DND-41 (cell line): ENCODE measurements around the gene GLUD1.
"Not testable (repeated sequence)": the region's sequence is repeated elsewhere in the genome, so short reads cannot be mapped to it uniquely, and the experiment has no call there.

Source experiments
- ATAC-seq: fragments of 200-7000 bp; cut with Tn5 transposase; 3 replicates; pipeline ENCODE4 v1.9.1; 2021; ENCODE audit warnings: low read depth; ENCODE audit not compliant: insufficient read depth
- DNase-seq: peaks from one replicate; pipeline ENCODE4 v3.0.0-alpha.2; 2020
- H2AFZ ChIP-seq: 2 replicates; pipeline ENCODE4 v1.6.0; 2012; ENCODE audit warnings: low read depth, low read length
- H3K27ac ChIP-seq: 2 replicates; pipeline ENCODE4 v1.5.1; 2012; ENCODE audit warnings: low read length, inconsistent platforms
- H3K27me3 ChIP-seq: fragments of 200-600 bp; sonication (generic); 2 replicates; pipeline ENCODE4 v1.6.0; 2012; ENCODE audit warnings: low read length, mild to moderate bottlenecking, inconsistent platforms; ENCODE audit not compliant: insufficient read depth, poor library complexity
- H3K36me3 ChIP-seq: 2 replicates; pipeline ENCODE4 v1.5.1; 2012; ENCODE audit warnings: low read length, inconsistent platforms; ENCODE audit not compliant: insufficient read depth
- H3K4me1 ChIP-seq: 2 replicates; pipeline ENCODE4 v1.5.1; 2012; ENCODE audit warnings: mild to moderate bottlenecking, low read length; ENCODE audit not compliant: insufficient read depth
- H3K4me2 ChIP-seq: 2 replicates; pipeline ENCODE4 v1.6.0; 2012; ENCODE audit warnings: mild to moderate bottlenecking, moderate library complexity, low read length, inconsistent platforms; ENCODE audit not compliant: insufficient read depth
- H3K4me3 ChIP-seq, 2 experiments: fragments of 200-600 bp in 1 of 2; shearing (Covaris generic) in 1 of 2; 2 replicates each; pipeline ENCODE4 v1.5.1; 2012 to 2016; ENCODE audit warnings: inconsistent platforms in 2 of 2, low read length in 2 of 2, mild to moderate bottlenecking in 2 of 2, low read depth in 1 of 2, moderate library complexity in 1 of 2
- H3K79me2 ChIP-seq: 2 replicates; pipeline ENCODE4 v1.6.0; 2012; ENCODE audit warnings: low read length, inconsistent platforms; ENCODE audit not compliant: insufficient read depth
- H3K9ac ChIP-seq: 2 replicates; pipeline ENCODE4 v1.6.0; 2012; ENCODE audit warnings: low read depth, mild to moderate bottlenecking, inconsistent platforms, low read length, moderate library complexity
- H3K9me3 ChIP-seq: 2 replicates; pipeline ENCODE4 v1.5.1; 2012; ENCODE audit warnings: low read length, moderate library complexity, mild to moderate bottlenecking, inconsistent platforms; ENCODE audit not compliant: insufficient read depth, severe bottlenecking
- H4K20me1 ChIP-seq: 2 replicates; pipeline ENCODE4 v1.6.0; 2012; ENCODE audit warnings: low read length; ENCODE audit not compliant: insufficient read depth
- CTCF ChIP-seq: IDR thresholded peaks from 2 replicates; pipeline ENCODE4 v1.5.1; 2012; ENCODE audit warnings: borderline replicate concordance, low read length, moderate library complexity, mild to moderate bottlenecking; ENCODE audit not compliant: poor library complexity, severe bottlenecking; ENCODE audit errors: extremely low read depth
- EZH2 ChIP-seq: IDR thresholded peaks from 3 replicates; pipeline ENCODE4 v1.6.1; 2012; ENCODE audit warnings: borderline replicate concordance, low read depth, mild to moderate bottlenecking, moderate library complexity, low read length, inconsistent platforms; ENCODE audit not compliant: severe bottlenecking

Gene GLUD1

GRCh38 chr10:87080621-87081020 lies 14.0 kb downstream of the GLUD1 start:
- H3K79me2 ChIP-seq, result peaks cover 57% of the 10 kb centered on the region
- H3K4me1 ChIP-seq, H2AFZ ChIP-seq, H3K4me2 ChIP-seq, H3K9me3 ChIP-seq, H3K9ac ChIP-seq, H3K27ac ChIP-seq, ATAC-seq, H4K20me1 ChIP-seq, H3K27me3 ChIP-seq, H3K4me3 ChIP-seq, DNase-seq: not testable (repeated sequence)
- H3K36me3 ChIP-seq, result peaks cover 15% of the 10 kb centered on the region

GRCh38 chr10:87079106-87079836 lies 15.4 kb downstream of the GLUD1 start:
- no peak for ATAC-seq
- Histone ChIP-seq H3K9ac (no peak overlapping the region), H3K27ac (no peak overlapping the region), H2AFZ (no peak overlapping the region), H3K9me3 (no peaks in the 10 kb centered on the region), H3K27me3 (no peaks in the 10 kb centered on the region), H4K20me1 (no peaks in the 10 kb centered on the region; the same call in 1 of the 2 replicates), H3K36me3 (peaks cover 24% of the 10 kb centered on the region), H3K4me3 (no peak overlapping the region), H3K79me2 (peaks cover 45% of the 10 kb centered on the region), H3K4me2 (no peak overlapping the region), H3K4me1 (no peaks in the 10 kb centered on the region)
- TF ChIP-seq CTCF (no peak), EZH2 (no peak)
- DNase-seq, result no peak

DNA sequence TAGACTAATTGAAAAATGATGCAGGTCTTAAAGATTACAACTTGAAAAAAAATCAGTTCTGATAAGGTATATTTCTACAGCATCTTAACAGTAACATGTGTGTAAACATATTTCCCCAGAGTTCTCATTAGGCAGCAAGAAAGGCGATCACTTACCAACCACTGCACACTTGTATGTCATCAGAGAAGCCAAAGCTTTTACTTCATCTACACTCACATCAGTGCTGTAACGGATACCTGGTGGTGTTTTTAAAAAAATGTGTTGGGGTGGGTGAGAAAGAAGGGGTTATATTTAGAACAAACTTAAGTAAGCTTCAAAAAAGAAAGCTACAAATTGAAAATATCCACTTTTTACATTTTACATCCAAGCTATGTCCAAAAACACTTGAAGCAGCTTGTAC lies 18.2 kb downstream of the GLUD1 start:
- not testable (repeated sequence) for H4K20me1 ChIP-seq, H2AFZ ChIP-seq, H3K9ac ChIP-seq, ATAC-seq, H3K4me3 ChIP-seq, H3K4me1 ChIP-seq, H3K27ac ChIP-seq, H3K4me2 ChIP-seq, DNase-seq, H3K27me3 ChIP-seq, H3K9me3 ChIP-seq
- H3K36me3 ChIP-seq, result peaks cover 42% of the 10 kb centered on the region
- peaks cover 19% of the 10 kb centered on the region for H3K79me2 ChIP-seq

- Histone ChIP-seq H4K20me1 (no peaks in the 10 kb centered on the region; the same call in 1 of the 2 replicates), H2AFZ (no peak overlapping the region), H3K4me1 (no peaks in the 10 kb centered on the region), H3K4me3 (no peak overlapping the region), H3K4me2 (no peak overlapping the region), H3K79me2 (peaks cover 4% of the 10 kb centered on the region; the same call in 1 of the 2 replicates), H3K9me3 (no peaks in the 10 kb centered on the region), H3K36me3 (peaks cover 65% of the 10 kb centered on the region), H3K27me3 (no peaks in the 10 kb centered on the region), H3K9ac (no peak overlapping the region), H3K27ac (no peak overlapping the region)
- no peak for TF ChIP-seq EZH2
- TF ChIP-seq CTCF, result no peak
- no peak for DNase-seq
- no peak for ATAC-seq
Observed at GRCh38 chr10:87072449-87072848, 22.2 kb downstream of the GLUD1 start.
